Measurements from ENCODE around the gene OLIG2.

Gene OLIG2

DNA sequence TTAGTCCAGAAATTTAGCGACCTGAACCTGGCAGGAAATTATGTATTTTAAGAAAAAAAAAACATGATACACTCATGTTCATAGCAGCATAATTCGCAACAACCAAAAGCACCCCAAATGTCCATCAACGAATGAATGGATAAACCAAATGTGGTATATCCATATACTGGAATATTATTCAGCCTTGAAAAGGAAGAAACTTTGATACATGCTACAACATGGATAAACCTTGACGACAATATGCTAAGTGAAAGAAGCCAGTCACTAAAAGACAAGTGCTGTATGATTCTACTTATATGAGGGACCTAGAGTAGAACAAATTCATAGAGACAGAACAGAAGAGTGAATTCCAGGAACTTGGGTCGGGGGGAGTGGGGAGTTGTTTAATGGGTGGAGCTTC is 43.5 kb downstream of the OLIG2 start:
- Histone ChIP-seq H3K4me3 (replicated peaks; ENCODE audit: insufficient read depth, low read length) (no peak overlapping the region), H3K27me3 (ENCODE audit: insufficient read depth, poor library complexity, severe bottlenecking) (no peaks in the 10 kb centered on the region), H3K27ac (replicated peaks) (peak overlapping the region; percentile 76)
- TF ChIP-seq SPI1 (IDR thresholded peaks at IDR 0.05; ENCODE audit: borderline replicate concordance, low read depth): no peak
- TF ChIP-seq, protein P1, sequence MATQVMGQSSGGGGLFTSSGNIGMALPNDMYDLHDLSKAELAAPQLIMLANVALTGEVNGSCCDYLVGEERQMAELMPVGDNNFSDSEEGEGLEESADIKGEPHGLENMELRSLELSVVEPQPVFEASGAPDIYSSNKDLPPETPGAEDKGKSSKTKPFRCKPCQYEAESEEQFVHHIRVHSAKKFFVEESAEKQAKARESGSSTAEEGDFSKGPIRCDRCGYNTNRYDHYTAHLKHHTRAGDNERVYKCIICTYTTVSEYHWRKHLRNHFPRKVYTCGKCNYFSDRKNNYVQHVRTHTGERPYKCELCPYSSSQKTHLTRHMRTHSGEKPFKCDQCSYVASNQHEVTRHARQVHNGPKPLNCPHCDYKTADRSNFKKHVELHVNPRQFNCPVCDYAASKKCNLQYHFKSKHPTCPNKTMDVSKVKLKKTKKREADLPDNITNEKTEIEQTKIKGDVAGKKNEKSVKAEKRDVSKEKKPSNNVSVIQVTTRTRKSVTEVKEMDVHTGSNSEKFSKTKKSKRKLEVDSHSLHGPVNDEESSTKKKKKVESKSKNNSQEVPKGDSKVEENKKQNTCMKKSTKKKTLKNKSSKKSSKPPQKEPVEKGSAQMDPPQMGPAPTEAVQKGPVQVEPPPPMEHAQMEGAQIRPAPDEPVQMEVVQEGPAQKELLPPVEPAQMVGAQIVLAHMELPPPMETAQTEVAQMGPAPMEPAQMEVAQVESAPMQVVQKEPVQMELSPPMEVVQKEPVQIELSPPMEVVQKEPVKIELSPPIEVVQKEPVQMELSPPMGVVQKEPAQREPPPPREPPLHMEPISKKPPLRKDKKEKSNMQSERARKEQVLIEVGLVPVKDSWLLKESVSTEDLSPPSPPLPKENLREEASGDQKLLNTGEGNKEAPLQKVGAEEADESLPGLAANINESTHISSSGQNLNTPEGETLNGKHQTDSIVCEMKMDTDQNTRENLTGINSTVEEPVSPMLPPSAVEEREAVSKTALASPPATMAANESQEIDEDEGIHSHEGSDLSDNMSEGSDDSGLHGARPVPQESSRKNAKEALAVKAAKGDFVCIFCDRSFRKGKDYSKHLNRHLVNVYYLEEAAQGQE (IDR thresholded peaks at IDR 0.05; ENCODE audit: insufficient replicate concordance, low read depth): no peak
- TF ChIP-seq, protein P2, sequence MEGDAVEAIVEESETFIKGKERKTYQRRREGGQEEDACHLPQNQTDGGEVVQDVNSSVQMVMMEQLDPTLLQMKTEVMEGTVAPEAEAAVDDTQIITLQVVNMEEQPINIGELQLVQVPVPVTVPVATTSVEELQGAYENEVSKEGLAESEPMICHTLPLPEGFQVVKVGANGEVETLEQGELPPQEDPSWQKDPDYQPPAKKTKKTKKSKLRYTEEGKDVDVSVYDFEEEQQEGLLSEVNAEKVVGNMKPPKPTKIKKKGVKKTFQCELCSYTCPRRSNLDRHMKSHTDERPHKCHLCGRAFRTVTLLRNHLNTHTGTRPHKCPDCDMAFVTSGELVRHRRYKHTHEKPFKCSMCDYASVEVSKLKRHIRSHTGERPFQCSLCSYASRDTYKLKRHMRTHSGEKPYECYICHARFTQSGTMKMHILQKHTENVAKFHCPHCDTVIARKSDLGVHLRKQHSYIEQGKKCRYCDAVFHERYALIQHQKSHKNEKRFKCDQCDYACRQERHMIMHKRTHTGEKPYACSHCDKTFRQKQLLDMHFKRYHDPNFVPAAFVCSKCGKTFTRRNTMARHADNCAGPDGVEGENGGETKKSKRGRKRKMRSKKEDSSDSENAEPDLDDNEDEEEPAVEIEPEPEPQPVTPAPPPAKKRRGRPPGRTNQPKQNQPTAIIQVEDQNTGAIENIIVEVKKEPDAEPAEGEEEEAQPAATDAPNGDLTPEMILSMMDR (IDR thresholded peaks at IDR 0.05; ENCODE audit: insufficient read depth, low read length): no peak
- no peak for TF ChIP-seq GABPA (IDR thresholded peaks at IDR 0.05; ENCODE audit: low read depth)
- TF ChIP-seq POLR2AphosphoS5 (IDR thresholded peaks at IDR 0.05; ENCODE audit: low read depth): no peak
- DNase-seq (ENCODE audit: low read depth in 1 of 2, low spot score in 1 of 2): no peak

DNA sequence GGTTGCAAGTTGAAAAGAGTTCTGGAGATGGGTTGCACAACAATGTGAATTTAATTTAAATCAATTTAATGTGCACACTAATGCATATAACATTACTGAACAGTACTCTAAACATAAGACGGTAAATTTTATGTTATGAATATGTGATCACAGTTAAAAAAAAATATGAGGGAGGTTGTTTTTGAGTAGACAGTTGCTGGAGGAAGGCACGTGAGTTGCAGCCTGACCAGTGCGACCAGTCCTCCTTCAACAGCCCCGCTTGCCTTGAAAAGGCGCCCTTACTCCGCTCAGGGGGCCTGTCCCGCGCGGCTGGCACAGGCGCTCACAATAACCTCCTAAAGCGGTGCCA is 43.9 kb downstream of the OLIG2 start:
- peak overlapping the region; percentile 76 for H3K27ac ChIP-seq (replicated peaks)
- H3K4me3 ChIP-seq (replicated peaks; ENCODE audit: insufficient read depth, low read length): peak overlapping the region; percentile 64
- H3K27me3 ChIP-seq (ENCODE audit: insufficient read depth, poor library complexity, severe bottlenecking): no peaks in the 10 kb centered on the region
- no peak for DNase-seq (ENCODE audit: low read depth in 1 of 2, low spot score in 1 of 2)
- no peak for TF ChIP-seq SPI1 (IDR thresholded peaks at IDR 0.05; ENCODE audit: borderline replicate concordance, low read depth)
- TF ChIP-seq, protein P1 (IDR thresholded peaks at IDR 0.05; ENCODE audit: insufficient replicate concordance, low read depth): no peak
- no peak for TF ChIP-seq POLR2AphosphoS5 (IDR thresholded peaks at IDR 0.05; ENCODE audit: low read depth)
- no peak for TF ChIP-seq GABPA (IDR thresholded peaks at IDR 0.05; ENCODE audit: low read depth)
- TF ChIP-seq, protein P2 (IDR thresholded peaks at IDR 0.05; ENCODE audit: insufficient read depth, low read length): no peak

DNA sequence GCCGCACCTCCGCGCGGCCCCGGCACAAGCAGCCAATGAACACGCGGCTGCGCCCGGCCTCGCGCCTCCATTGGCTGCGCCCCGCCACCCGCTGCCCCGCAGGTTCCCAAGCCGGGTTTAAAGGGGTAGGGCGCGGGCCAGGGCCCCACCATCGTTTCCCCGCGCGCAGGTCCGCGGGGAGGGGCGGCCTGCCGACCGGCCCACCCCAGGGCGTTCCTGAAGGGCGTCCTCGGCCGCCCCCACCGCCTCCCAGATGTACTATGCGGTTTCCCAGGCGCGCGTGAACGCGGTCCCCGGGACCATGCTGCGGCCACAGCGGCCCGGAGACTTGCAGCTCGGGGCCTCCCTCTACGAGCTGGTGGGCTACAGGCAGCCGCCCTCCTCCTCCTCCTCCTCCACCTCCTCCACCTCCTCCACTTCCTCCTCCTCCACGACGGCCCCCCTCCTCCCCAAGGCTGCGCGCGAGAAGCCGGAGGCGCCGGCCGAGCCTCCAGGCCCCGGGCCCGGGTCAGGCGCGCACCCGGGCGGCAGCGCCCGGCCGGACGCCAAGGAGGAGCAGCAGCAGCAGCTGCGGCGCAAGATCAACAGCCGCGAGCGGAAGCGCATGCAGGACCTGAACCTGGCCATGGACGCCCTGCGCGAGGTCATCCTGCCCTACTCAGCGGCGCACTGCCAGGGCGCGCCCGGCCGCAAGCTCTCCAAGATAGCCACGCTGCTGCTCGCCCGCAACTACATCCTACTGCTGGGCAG is 44.4 kb downstream of the OLIG2 start, which contains the start of gene OLIG1:
Gene OLIG1, plus strand, starts transcription at position 148 of the 750 bp plus-strand sequence. Its CDS starts 106 bp downstream, at position 254.
- Histone ChIP-seq H3K4me3 (replicated peaks; ENCODE audit: insufficient read depth, low read length) (peak within 1 kb of the TSS; percentile 64), H3K27ac (replicated peaks) (peak within 1 kb of the TSS; percentile 78), H3K27me3 (ENCODE audit: insufficient read depth, poor library complexity, severe bottlenecking) (no peaks in the 10 kb centered on the region)
- DNase-seq (ENCODE audit: low read depth in 1 of 2, low spot score in 1 of 2): peak; percentile 82 to 88
- TF ChIP-seq SPI1 (IDR thresholded peaks at IDR 0.05; ENCODE audit: borderline replicate concordance, low read depth) (peak; percentile 54; the same call in 1 of the 2 replicates), POLR2AphosphoS5 (IDR thresholded peaks at IDR 0.05; ENCODE audit: low read depth) (peak; percentile 65; the same call in 1 of the 2 replicates)
- TF ChIP-seq, protein P1 (IDR thresholded peaks at IDR 0.05; ENCODE audit: insufficient replicate concordance, low read depth): no peak
